SK-N-SH (cell line): ENCODE measurements around the gene ZNF575. TPM values are rescaled to one million over a fixed set of nuclear protein-coding genes. Genes with fewer than 3 reads are reported as not detected.

Experiments used
- CTCF ChIA-PET: fragments of 300-600, 350-600 bp; formaldehyde crosslinking; extraction: SDS; loops from one replicate; lab custom pipeline; 2021; lab: Yijun Ruan, JAX
- POLR2A ChIA-PET: fragments of 350-600 bp; sonication (Branson Sonifier 250); formaldehyde crosslinking; extraction: SDS; loops from one replicate; lab custom pipeline; 2020; ENCODE audit warnings: antibody characterized with exemption, inconsistent platforms; lab: Yijun Ruan, JAX
- DNase-seq: peaks from one replicate; pipeline ENCODE4 v3.0.0; 2012
- H2AFZ ChIP-seq: fragments of 200-600 bp; sonication (generic); 2 replicates; pipeline ENCODE4 v1.8.1; 2016; ENCODE audit warnings: antibody characterized with exemption, mild to moderate bottlenecking, low read depth
- H3F3A ChIP-seq: fragments of 200-600 bp; sonication (generic); replicated peaks from 2 replicates; pipeline ENCODE3; 2016; ENCODE audit warnings: antibody characterized with exemption, mild to moderate bottlenecking; ENCODE audit not compliant: insufficient read depth
- H3K27ac ChIP-seq, 2 experiments: fragments of 200-500 bp in 1 of 2; fragments of 200-600 bp in 1 of 2; sonication (Bioruptor generic) in 1 of 2; sonication (generic), shearing (Covaris generic) in 1 of 2; 2 replicates each; pipeline versions ENCODE4 v1.5.1 to v1.6.1; 2014 to 2016; ENCODE audit warnings: low read depth in 2 of 2, inconsistent platforms in 1 of 2, low read length in 1 of 2, mild to moderate bottlenecking in 1 of 2, mixed read lengths in 1 of 2
- H3K27me3 ChIP-seq: fragments of 200-600 bp; sonication (generic), shearing (Covaris generic); 2 replicates; pipeline ENCODE4 v1.6.1; 2016; ENCODE audit warnings: mixed run types; ENCODE audit not compliant: insufficient read depth
- H3K36me3 ChIP-seq, 2 experiments: fragments of 200-500 bp in 1 of 2; fragments of 200-600 bp in 1 of 2; sonication (Bioruptor generic) in 1 of 2; sonication (generic) in 1 of 2; replicated peaks in 1 of 2; 2 replicates each; pipeline versions ENCODE3 to v1.5.1; 2014 to 2016; ENCODE audit warnings: low read length in 1 of 2, mild to moderate bottlenecking in 1 of 2; ENCODE audit not compliant: insufficient read depth in 2 of 2, control insufficient read depth in 1 of 2
- H3K4me1 ChIP-seq, 2 experiments: fragments of 200-500 bp in 1 of 2; fragments of 200-600 bp in 1 of 2; sonication (Bioruptor generic) in 1 of 2; sonication (generic), shearing (Covaris generic) in 1 of 2; 2 replicates each; pipeline versions ENCODE4 v1.5.1 to v1.6.1; 2014 to 2016; ENCODE audit warnings: low read depth in 1 of 2, low read length in 1 of 2, mixed run types in 1 of 2; ENCODE audit not compliant: insufficient read depth in 2 of 2, control insufficient read depth in 1 of 2
- H3K4me2 ChIP-seq: fragments of 200-600 bp; sonication (generic), shearing (Covaris generic); 2 replicates; pipeline ENCODE4 v1.6.1; 2017; ENCODE audit warnings: mixed run types
- H3K4me3 ChIP-seq, 2 experiments: fragments of 200-500 bp in 1 of 2; fragments of 200-600 bp in 1 of 2; sonication (Bioruptor generic) in 1 of 2; sonication (generic), shearing (Covaris generic) in 1 of 2; 2 replicates each; pipeline versions ENCODE4 v1.5.1 to v1.8.1; 2014 to 2016; ENCODE audit warnings: low read depth in 2 of 2, inconsistent platforms in 1 of 2, low read length in 1 of 2, mild to moderate bottlenecking in 1 of 2, mixed read lengths in 1 of 2, moderate library complexity in 1 of 2
- H3K79me2 ChIP-seq: fragments of 200-600 bp; sonication (generic); 2 replicates; pipeline ENCODE4 v1.8.1; 2017; ENCODE audit warnings: mild to moderate bottlenecking; ENCODE audit not compliant: insufficient read depth
- H3K9ac ChIP-seq: fragments of 200-600 bp; sonication (generic); 2 replicates; pipeline ENCODE4 v1.6.1; 2017; ENCODE audit warnings: mixed run types
- H3K9me2 ChIP-seq: fragments of 200-600 bp; sonication (generic); 2 replicates; pipeline ENCODE4 v1.6.1; 2017; ENCODE audit warnings: mixed run types
- H3K9me3 ChIP-seq: fragments of 200-600 bp; sonication (generic); 2 replicates; pipeline ENCODE4 v1.6.1; 2017; ENCODE audit warnings: mixed run types, mild to moderate bottlenecking, moderate library complexity
- H4K20me1 ChIP-seq: fragments of 200-600 bp; sonication (generic); 2 replicates; pipeline ENCODE4 v1.6.1; 2017; ENCODE audit warnings: mild to moderate bottlenecking, mixed run types; ENCODE audit not compliant: insufficient read depth
- ELF1 ChIP-seq: IDR thresholded peaks from 2 replicates; pipeline ENCODE4 v1.4.0; 2012
- EZH2phosphoT487 ChIP-seq: fragments of 200-600 bp; sonication (generic); IDR thresholded peaks from 2 replicates; pipeline ENCODE4 v1.6.1; 2017; ENCODE audit warnings: low read depth, mixed run types, mild to moderate bottlenecking, antibody characterized with exemption, moderate library complexity, borderline replicate concordance
- FOSL2 ChIP-seq: IDR thresholded peaks from 2 replicates; pipeline ENCODE4 v1.4.0; 2012; ENCODE audit warnings: low read depth, mild to moderate bottlenecking, moderate library complexity, borderline replicate concordance
- FOXJ3 ChIP-seq: sonication (generic); formaldehyde crosslinking; IDR thresholded peaks from 2 replicates; pipeline ENCODE4 v1.5.1; 2020; ENCODE audit warnings: mild to moderate bottlenecking, missing genetic modification reagents
- FOXM1 ChIP-seq: IDR thresholded peaks from 2 replicates; pipeline ENCODE4 v1.4.0; 2012; ENCODE audit warnings: low read depth, mild to moderate bottlenecking
- GATA2 ChIP-seq: sonication (generic); formaldehyde crosslinking; IDR thresholded peaks from 2 replicates; pipeline ENCODE4 v1.5.0; 2020; ENCODE audit warnings: mild to moderate bottlenecking, missing genetic modification reagents
- MEF2A ChIP-seq: IDR thresholded peaks from 2 replicates; pipeline ENCODE4 v1.4.0; 2012; ENCODE audit warnings: low read depth, borderline replicate concordance
- MXI1 ChIP-seq: IDR thresholded peaks from 2 replicates; pipeline ENCODE4 v1.6.1; 2012; ENCODE audit warnings: mild to moderate bottlenecking, low read depth, low read length, improper control_type of control experiment
- NRF1 ChIP-seq: IDR thresholded peaks from 2 replicates; pipeline ENCODE4 v1.6.1; 2012; ENCODE audit warnings: low read depth, mild to moderate bottlenecking, low read length
- REST ChIP-seq: IDR thresholded peaks from 2 replicates; pipeline ENCODE4 v1.6.1; 2012; ENCODE audit warnings: mild to moderate bottlenecking, low read depth, low read length, moderate library complexity
- WGBS: methylation state at CpG from one replicate; pipeline ENCODE4 v1.1.6; 2017; ENCODE audit warnings: low lambda C conversion rate; 5-methylcytosine and 5-hydroxymethylcytosine counted together
- polyA plus RNA-seq, 3 experiments: library from polyadenylated mRNA; depleted of rRNA; stranded (reverse); fragments of >200 nt; gene quantifications; 2 replicates each; pipeline ENCODE4 v1.2.3, GENCODE V29; 2012
- TF ChIP-seq, protein P1 (sequence below): IDR thresholded peaks from 2 replicates; pipeline ENCODE4 v1.4.0; 2012; ENCODE audit warnings: low read depth, borderline replicate concordance
- TF ChIP-seq, protein P2 (sequence below): IDR thresholded peaks from 2 replicates; pipeline ENCODE4 v1.4.0; 2012; ENCODE audit warnings: low read depth, borderline replicate concordance
- TF ChIP-seq, protein P3 (sequence below): fragments of 150-350 bp; IDR thresholded peaks from 2 replicates; pipeline ENCODE4 v1.6.1; 2017; ENCODE audit warnings: antibody characterized with exemption, low read length, low read depth, borderline replicate concordance
- TF ChIP-seq, protein P4 (sequence below): fragments of 200-600 bp; sonication (generic); IDR thresholded peaks from 2 replicates; pipeline ENCODE4 v1.6.1; 2017; ENCODE audit warnings: antibody characterized with exemption, mild to moderate bottlenecking, moderate library complexity

The ZNF575 gene
- polyA plus RNA-seq, 1 of the 3 experiments (the other 2 are of a cell fraction), result 1.0 TPM

- no peak overlapping the region for H2AFZ ChIP-seq
- H3K79me2 ChIP-seq, result no peaks in the 10 kb centered on the region
- no peaks in the 10 kb centered on the region for H3K9me2 ChIP-seq
- TF ChIP-seq EZH2phosphoT487 (no peak), ELF1 (no peak), REST (no peak), MXI1 (no peak), NRF1 (no peak), FOXJ3 (CRISPR knock-in tag) (no peak), MEF2A (no peak), FOXM1 (no peak), FOSL2 (no peak), GATA2 (no peak)
- TF ChIP-seq, protein P1, sequence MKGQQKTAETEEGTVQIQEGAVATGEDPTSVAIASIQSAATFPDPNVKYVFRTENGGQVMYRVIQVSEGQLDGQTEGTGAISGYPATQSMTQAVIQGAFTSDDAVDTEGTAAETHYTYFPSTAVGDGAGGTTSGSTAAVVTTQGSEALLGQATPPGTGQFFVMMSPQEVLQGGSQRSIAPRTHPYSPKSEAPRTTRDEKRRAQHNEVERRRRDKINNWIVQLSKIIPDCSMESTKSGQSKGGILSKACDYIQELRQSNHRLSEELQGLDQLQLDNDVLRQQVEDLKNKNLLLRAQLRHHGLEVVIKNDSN, result no peak
- TF ChIP-seq, protein P2, sequence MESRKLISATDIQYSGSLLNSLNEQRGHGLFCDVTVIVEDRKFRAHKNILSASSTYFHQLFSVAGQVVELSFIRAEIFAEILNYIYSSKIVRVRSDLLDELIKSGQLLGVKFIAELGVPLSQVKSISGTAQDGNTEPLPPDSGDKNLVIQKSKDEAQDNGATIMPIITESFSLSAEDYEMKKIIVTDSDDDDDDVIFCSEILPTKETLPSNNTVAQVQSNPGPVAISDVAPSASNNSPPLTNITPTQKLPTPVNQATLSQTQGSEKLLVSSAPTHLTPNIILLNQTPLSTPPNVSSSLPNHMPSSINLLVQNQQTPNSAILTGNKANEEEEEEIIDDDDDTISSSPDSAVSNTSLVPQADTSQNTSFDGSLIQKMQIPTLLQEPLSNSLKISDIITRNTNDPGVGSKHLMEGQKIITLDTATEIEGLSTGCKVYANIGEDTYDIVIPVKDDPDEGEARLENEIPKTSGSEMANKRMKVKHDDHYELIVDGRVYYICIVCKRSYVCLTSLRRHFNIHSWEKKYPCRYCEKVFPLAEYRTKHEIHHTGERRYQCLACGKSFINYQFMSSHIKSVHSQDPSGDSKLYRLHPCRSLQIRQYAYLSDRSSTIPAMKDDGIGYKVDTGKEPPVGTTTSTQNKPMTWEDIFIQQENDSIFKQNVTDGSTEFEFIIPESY, result no peak
- TF ChIP-seq, protein P3, sequence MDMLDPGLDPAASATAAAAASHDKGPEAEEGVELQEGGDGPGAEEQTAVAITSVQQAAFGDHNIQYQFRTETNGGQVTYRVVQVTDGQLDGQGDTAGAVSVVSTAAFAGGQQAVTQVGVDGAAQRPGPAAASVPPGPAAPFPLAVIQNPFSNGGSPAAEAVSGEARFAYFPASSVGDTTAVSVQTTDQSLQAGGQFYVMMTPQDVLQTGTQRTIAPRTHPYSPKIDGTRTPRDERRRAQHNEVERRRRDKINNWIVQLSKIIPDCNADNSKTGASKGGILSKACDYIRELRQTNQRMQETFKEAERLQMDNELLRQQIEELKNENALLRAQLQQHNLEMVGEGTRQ, result no peak
- TF ChIP-seq, protein P4, sequence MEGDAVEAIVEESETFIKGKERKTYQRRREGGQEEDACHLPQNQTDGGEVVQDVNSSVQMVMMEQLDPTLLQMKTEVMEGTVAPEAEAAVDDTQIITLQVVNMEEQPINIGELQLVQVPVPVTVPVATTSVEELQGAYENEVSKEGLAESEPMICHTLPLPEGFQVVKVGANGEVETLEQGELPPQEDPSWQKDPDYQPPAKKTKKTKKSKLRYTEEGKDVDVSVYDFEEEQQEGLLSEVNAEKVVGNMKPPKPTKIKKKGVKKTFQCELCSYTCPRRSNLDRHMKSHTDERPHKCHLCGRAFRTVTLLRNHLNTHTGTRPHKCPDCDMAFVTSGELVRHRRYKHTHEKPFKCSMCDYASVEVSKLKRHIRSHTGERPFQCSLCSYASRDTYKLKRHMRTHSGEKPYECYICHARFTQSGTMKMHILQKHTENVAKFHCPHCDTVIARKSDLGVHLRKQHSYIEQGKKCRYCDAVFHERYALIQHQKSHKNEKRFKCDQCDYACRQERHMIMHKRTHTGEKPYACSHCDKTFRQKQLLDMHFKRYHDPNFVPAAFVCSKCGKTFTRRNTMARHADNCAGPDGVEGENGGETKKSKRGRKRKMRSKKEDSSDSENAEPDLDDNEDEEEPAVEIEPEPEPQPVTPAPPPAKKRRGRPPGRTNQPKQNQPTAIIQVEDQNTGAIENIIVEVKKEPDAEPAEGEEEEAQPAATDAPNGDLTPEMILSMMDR, result no peak
- no peak for DNase-seq
- H3K4me1 ChIP-seq, result no peaks in the 10 kb centered on the region
- peaks cover 9% of the 10 kb centered on the region for H3F3A ChIP-seq
- ChIA-PET CTCF (interaction anchor here (0.6 to 2.6 kb wide), 3 partner anchors 9 to 78 kb away, joined by 3 to 22 read pairs (median 3); no protein-coding TSS in a partner anchor), POLR2A (interaction anchor here (0.5 to 0.7 kb wide), 2 partner anchors 67 to 71 kb away, joined by 3 read pairs; no protein-coding TSS in a partner anchor)
- H3K36me3 ChIP-seq, result peaks cover 10 to 11% of the 10 kb centered on the region in 2 experiments
- no peaks in the 10 kb centered on the region for H3K9me3 ChIP-seq
- no peak overlapping the region for H3K27ac ChIP-seq
- H3K27me3 ChIP-seq, result no peaks in the 10 kb centered on the region
- no peak overlapping the region for H3K4me2 ChIP-seq
- no peak overlapping the region for H3K4me3 ChIP-seq
- WGBS, result 97% methylated on average over 9 of the region's 9 CpGs
- H4K20me1 ChIP-seq, result no peaks in the 10 kb centered on the region
- no peak overlapping the region for H3K9ac ChIP-seq
These were observed 22.3 kb upstream of the ZNF575 start for GRCh38 chr19:43510713-43511112.
